Measurements from ENCODE around the gene ANGPTL7. TPM values are rescaled to one million over a fixed set of nuclear protein-coding genes. Genes with fewer than 3 reads are reported as not detected.
"Not testable (repeated sequence)": the region's sequence is repeated elsewhere in the genome, so short reads cannot be mapped to it uniquely, and the experiment has no call there.

ANGPTL7 gene, protein sequence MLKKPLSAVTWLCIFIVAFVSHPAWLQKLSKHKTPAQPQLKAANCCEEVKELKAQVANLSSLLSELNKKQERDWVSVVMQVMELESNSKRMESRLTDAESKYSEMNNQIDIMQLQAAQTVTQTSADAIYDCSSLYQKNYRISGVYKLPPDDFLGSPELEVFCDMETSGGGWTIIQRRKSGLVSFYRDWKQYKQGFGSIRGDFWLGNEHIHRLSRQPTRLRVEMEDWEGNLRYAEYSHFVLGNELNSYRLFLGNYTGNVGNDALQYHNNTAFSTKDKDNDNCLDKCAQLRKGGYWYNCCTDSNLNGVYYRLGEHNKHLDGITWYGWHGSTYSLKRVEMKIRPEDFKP
- polyA plus RNA-seq (ENCODE audit: insufficient read length in 12 of 12): 1 to 10 TPM in 8 of 12 donors, under 1 TPM in 2, not detected in 2; 0.60 to 1.9 (median 1.4) TPM
- long read RNA-seq, donor 1: 0 reads
- long read RNA-seq, donor 2: 0 reads
- long read RNA-seq, donor 3: 0 reads
- long read RNA-seq, donor 4: 0 reads
- long read RNA-seq, donor 5, partial matches to known transcripts: 0 of 2 reads
- long read RNA-seq, donor 5, other reads (novel, unspliced or antisense): 0 of 2 reads
- long read RNA-seq, donor 6: 0 reads
- long read RNA-seq, donor 7: 0 reads
- long read RNA-seq, donor 8, partial matches to known transcripts: 0 of 1 reads
- long read RNA-seq, donor 8, other reads (novel, unspliced or antisense): 0 of 1 reads
- long read RNA-seq, donor 9: 0 reads
- long read RNA-seq, donor 10: 0 reads
- long read RNA-seq, donor 11: 0 reads

- DNase-seq: no peak
Observed at GRCh38 chr1:11188858-11189451, at the start of gene ANGPTL7. Gene ANGPTL7, plus strand, starts transcription at chr1:11189355. Its CDS starts 225 bp downstream, at chr1:11189580.

- no peak for DNase-seq
Observed at GRCh38 chr1:11142618-11143391, 46.4 kb upstream of the ANGPTL7 start.

DNA sequence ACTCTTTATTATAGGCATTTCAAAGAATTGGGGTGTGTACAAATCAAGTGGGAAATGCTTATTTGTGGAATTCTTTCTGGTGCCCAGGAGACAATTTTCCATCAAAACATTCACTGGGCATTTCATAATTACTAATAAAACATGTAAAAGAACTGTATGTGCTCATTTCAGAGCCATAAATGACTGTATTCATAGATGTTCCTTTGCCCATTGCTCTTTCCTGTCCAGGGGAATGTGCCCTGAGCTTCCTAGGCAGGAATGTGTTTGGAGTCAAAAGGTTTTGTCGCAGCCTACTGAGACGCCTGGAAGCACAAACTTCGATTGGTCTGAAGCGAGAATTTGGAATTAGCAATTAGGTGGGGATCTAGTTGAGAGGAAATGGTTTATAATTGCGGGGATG is 45.8 kb upstream of the ANGPTL7 start:
- no peak for DNase-seq

DNA sequence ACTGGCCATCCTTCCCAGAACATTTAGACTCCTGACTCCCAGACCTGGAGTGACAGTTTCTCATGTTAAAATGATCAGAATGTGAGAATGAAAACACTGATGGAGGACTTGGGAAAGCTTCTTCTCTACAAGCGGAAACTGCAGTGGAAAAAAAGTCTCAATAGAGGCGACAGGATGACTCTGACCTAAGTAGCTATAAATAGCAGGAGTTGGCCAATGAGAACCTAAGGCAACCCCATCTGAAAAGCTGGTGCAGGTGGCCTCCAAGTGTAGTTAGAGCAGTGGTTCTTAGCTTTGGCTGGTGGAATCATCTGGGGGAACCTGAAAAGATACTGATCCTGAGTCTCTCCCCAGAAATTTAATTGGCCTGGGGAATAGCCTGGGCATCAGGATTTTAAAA is 45.2 kb upstream of the ANGPTL7 start:
- DNase-seq: no peak

GRCh38 chr1:11144570-11145256 is 44.4 kb upstream of the ANGPTL7 start:
- no peak for DNase-seq

DNA sequence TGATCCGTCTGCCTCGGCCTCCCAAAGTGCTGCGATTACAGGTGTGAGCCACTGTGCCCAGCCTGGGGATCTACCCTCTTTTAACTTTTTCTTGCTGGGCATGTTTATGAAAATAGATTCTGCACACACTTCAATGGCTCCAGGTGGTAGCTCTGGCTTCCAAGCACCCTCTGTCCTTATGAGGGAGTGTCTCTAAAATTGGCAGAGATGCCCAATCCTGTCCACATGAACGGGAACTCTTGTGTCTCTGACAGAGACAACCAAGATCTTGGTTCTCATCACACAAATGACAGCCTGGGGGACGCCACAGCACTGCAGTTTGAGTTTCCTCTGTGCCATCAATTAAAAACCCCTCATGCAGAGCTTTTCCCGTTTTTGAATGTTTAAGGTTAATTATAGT is 43.4 kb upstream of the ANGPTL7 start:
- DNase-seq: no peak

- DNase-seq: no peak
Observed at GRCh38 chr1:11147197-11147770, 41.9 kb upstream of the ANGPTL7 start.

- peak; percentile 69 for DNase-seq
Observed at GRCh38 chr1:11150326-11150725, 38.8 kb upstream of the ANGPTL7 start.

- no peak for DNase-seq
Observed at GRCh38 chr1:11151114-11151513, 38.0 kb upstream of the ANGPTL7 start.

DNA sequence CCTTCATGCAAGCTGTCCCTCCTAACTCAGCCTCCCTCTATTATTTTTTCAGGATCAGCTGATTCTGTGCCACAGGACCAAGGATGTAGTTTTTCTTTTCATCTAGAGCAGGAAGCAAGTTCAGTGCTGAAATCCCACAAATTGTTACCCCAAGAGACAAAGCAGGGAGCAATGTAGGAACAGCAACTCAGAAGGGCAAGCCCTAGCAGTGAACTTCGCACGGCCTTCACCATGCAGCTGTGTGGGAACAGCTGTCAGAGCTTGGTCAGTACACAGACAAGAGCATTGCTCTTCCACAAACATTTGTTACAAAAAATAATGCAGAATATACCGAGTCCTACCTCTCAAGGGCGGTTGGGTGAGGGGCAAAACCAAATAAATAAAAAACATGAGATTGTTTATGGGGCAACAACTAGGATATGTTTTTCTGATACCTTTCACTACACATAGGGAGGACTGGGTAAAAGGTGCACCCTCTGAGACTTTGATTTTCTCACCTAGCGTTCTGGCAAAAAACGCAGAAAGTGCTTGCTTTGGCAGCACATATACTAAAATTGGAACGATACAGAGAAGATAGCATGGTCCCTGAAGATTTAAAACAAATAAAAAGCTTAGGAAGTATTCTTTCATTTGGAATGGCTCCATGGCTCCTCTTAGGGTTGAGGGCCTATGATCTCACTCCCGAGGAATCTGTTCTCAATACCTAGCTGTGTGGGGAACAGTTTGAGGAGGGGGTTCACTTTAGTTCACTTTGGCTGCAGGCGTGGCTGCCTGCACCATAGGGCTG is 37.1 kb upstream of the ANGPTL7 start:
- no peak for DNase-seq

GRCh38 chr1:11152755-11153154 is 36.4 kb upstream of the ANGPTL7 start:
- no peak for DNase-seq

DNA sequence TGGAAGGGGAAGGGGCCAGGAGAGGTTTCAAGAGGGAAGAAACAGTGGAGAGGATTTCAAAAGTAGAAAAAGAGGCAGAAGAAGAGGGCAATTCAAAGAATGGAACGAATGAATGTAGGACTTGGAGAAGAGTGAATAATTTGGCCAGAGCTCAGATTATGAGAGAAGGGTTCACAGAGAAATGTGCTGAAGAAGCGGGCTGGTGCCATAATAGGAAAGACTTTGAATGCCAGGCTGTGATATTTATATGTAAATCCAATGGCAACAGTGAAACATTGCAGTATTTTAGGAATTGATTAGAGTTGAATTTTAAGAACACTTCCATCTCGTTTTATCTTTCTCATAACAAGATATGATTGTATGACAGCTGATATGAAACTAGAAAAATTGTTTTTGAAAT is 36.0 kb upstream of the ANGPTL7 start:
- no peak for DNase-seq

- DNase-seq: no peak
Observed at GRCh38 chr1:11156441-11156840, 32.7 kb upstream of the ANGPTL7 start.

GRCh38 chr1:11156963-11157362 is 32.2 kb upstream of the ANGPTL7 start:
- no peak for DNase-seq

GRCh38 chr1:11157394-11157793 is 31.8 kb upstream of the ANGPTL7 start:
- DNase-seq: no peak

- no peak for DNase-seq
Observed at GRCh38 chr1:11157867-11158266, 31.3 kb upstream of the ANGPTL7 start.

DNA sequence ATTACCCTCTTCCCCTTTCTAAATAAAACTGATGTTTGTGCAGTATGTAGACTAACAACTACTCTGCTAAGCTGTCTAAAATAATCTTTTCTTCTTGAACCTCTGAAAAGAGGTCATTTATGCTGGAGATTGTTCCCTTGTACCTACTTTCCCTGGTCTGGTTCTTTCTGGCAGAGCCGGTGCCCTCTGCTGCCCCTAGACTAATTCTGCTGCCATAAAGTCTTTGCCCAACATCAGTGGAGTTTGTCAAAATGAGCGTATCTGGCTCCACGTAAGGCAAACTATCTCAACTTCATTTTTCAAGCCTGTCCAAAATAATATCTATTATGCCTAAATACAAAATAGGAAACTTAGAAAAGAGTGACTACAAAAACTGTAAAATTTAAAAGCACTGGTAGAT is 30.9 kb upstream of the ANGPTL7 start:
- DNase-seq: no peak

DNA sequence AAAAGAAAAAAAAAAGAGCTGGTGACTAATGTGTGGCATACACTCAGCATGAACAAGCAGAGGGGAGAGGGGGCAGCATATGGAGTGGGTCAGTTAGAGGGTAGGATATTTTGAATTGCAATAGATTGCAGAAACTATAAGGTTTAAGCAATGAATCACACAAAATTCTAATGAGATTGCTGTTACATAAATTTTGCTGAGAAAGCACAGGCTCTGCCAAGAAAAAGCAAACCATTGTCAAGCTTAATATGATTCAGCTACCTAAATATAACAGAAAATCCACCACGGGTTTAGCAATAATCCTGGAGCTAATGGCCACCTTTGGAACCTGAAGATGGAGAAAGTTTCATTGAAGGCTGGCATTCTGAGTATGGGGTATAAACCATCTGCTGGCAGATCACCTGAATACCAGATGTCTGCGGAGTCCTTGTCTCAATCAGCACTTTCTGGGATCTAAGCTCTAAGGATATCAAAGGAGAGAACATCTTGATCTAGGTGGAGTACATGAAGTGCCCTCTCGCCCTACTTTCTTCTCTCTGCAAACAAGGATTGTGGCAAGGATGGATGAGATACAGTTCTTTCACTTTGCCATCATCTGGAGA is 30.3 kb upstream of the ANGPTL7 start:
- no peak for DNase-seq

DNA sequence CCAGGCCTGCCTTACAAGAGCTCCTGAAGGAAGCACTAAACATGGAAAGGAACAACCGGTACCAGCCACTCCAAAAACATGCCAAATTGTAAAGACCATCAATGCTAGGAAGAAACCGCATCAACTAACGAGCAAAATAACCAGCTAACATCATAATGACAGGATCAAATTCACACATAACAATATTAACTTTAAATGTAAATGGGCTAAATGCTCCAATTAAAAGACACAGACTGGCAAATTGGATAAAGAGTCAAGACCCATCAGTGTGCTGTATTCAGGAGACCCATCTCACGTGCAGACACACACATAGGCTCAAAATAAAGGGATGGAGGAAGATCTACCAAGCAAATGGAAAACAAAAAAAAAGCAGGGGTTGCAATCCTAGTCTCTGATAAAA is 26.4 kb upstream of the ANGPTL7 start:
- DNase-seq: not testable (repeated sequence)

DNA sequence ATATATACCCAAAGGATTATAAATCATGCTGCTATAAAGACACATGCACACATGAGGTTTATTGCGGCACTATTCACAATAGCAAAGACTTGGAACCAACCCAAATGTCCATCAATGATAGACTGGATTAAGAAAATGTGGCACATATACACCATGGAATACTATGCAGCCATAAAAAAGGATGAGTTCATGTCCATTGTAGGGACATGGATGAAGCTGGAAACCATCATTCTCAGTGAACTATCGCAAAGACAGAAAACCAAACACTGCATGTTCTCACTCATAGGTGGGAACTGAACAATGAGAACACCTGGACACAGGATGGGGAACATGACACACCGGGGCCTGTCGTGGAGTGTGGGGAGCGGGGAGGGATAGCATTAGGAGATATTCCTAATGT is 22.4 kb upstream of the ANGPTL7 start:
- DNase-seq: not testable (repeated sequence)

Measured in muscle of arm (tissue), 14 donors.